ENCODE data around the gene NEK10. TPM values are rescaled to one million over a fixed set of nuclear protein-coding genes. Genes with fewer than 3 reads are reported as not detected.

The NEK10 gene
- total RNA-seq, 1 donor from 2014 or later = 7.3 TPM

- peaks cover 7% of the 10 kb centered on the region for H3K9me3 Mint-ChIP-seq (ENCODE audit: low read depth)
- no peak for TF ChIP-seq CTCF (IDR thresholded peaks at IDR 0.05)
- H3K27me3 Mint-ChIP-seq (ENCODE audit: low read depth) = no peaks in the 10 kb centered on the region
- H3K27ac Mint-ChIP-seq (ENCODE audit: unreplicated experiment) = peak overlapping the region; percentile 73
- peaks cover 34% of the 10 kb centered on the region for H3K4me1 Mint-ChIP-seq (ENCODE audit: low read depth)
- H3K4me3 Mint-ChIP-seq (ENCODE audit: unreplicated experiment) = no peak overlapping the region
- DNase-seq (ENCODE audit: low spot score) = no peak
- H3K36me3 Mint-ChIP-seq (ENCODE audit: low read depth) = peaks cover 5% of the 10 kb centered on the region
Observed at GRCh38 chr3:27219127-27219845, 149.9 kb downstream of the NEK10 start.

DNA sequence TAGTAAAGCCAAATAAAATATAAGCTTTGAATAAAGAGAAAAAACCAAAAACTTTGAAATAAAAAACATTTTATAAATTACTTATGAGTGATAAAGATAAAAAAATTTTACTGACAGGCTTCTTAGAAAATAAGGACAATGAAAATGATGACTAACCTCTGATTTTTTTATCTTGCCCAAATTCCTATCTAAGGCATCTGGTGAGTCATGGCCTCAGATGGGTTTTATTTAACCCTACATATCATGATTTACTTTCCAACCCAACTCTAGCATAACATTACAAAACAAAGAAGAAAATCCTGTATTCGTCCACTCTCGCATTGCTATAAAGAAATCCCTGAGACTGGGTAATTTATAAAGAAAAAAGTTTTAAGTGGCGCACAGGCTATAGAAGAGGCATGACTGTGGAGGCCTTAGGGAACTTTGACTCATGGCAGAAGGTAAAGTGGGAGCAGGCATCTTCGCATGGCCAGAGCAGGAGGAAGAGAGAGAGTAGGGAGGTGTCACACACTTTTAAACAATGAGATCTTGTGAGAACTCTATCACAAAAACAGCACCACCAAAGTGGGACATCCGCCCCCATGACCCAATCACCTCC, 152.1 kb downstream of the NEK10 start:
- Mint-ChIP-seq H3K27me3 (ENCODE audit: low read depth) (no peaks in the 10 kb centered on the region), H3K27ac (ENCODE audit: unreplicated experiment) (peak overlapping the region; percentile 37), H3K4me1 (ENCODE audit: low read depth) (peaks cover 21% of the 10 kb centered on the region), H3K4me3 (ENCODE audit: unreplicated experiment) (no peak overlapping the region), H3K9me3 (ENCODE audit: low read depth) (peaks cover 9% of the 10 kb centered on the region), H3K36me3 (ENCODE audit: low read depth) (peaks cover 5% of the 10 kb centered on the region)
- DNase-seq (ENCODE audit: low spot score) = no peak
- TF ChIP-seq CTCF (IDR thresholded peaks at IDR 0.05) = no peak

DNA sequence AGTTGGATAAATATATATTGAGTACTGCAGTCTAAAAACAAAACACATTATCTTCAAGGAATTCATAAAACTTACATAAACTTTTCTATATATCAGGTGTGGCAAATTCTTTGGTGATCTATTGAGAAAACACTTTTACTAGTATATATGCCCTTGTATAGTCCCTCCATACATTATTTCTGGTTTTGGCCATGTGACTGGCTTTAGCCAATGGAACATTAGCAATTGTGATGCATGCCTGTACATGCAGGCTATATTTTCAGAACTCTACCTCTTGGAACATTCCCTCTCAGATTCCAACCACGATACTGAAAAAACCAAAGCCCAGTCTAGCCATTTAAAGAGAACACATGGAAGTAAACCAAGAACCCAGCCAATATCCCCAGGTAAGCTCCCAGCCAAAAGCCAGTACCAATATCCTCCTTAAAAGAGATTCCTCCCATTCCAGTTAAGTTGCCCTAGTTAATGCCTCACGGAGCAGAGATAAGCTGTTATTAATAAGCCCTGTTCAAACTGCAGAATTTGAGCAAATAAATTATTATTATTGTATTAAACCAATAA, 152.8 kb downstream of the NEK10 start:
- Mint-ChIP-seq H3K4me1 (ENCODE audit: low read depth) (peaks cover 21% of the 10 kb centered on the region), H3K36me3 (ENCODE audit: low read depth) (peaks cover 5% of the 10 kb centered on the region), H3K4me3 (ENCODE audit: unreplicated experiment) (no peak overlapping the region), H3K27me3 (ENCODE audit: low read depth) (no peaks in the 10 kb centered on the region), H3K9me3 (ENCODE audit: low read depth) (peaks cover 9% of the 10 kb centered on the region), H3K27ac (ENCODE audit: unreplicated experiment) (peak overlapping the region; percentile 55)
- no peak for TF ChIP-seq CTCF (IDR thresholded peaks at IDR 0.05)
- DNase-seq (ENCODE audit: low spot score) = no peak

DNA sequence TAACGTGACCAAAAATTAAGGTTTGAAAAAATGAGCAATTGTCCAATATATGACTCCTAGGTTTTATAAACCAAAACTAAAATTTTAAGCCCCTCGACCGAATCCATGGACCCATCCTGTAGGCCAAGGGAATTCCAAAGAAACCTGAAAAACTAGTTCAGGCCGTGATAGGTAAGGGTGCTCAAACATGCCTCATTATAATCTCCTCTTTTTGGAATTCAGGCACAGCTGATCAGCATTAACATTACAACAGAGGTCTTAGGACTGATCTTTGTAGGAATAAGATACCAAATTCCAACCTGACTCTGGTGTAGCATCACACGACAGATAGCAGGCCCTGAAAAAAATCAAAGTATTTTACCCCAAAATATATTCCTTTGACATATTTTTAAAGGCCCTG, 155.7 kb downstream of the NEK10 start:
- no peak overlapping the region for H3K27ac Mint-ChIP-seq (ENCODE audit: unreplicated experiment)
- no peak for DNase-seq (ENCODE audit: low spot score)
- H3K36me3 Mint-ChIP-seq (ENCODE audit: low read depth) = peaks cover 5% of the 10 kb centered on the region
- TF ChIP-seq CTCF (IDR thresholded peaks at IDR 0.05) = no peak
- peaks cover 4% of the 10 kb centered on the region for H3K9me3 Mint-ChIP-seq (ENCODE audit: low read depth)
- H3K4me3 Mint-ChIP-seq (ENCODE audit: unreplicated experiment) = no peak overlapping the region
- H3K4me1 Mint-ChIP-seq (ENCODE audit: low read depth) = peaks cover 24% of the 10 kb centered on the region
- H3K27me3 Mint-ChIP-seq (ENCODE audit: low read depth) = no peaks in the 10 kb centered on the region

- Mint-ChIP-seq H3K9me3 (ENCODE audit: low read depth) (peaks cover 8% of the 10 kb centered on the region), H3K4me1 (ENCODE audit: low read depth) (peaks cover 14% of the 10 kb centered on the region), H3K4me3 (ENCODE audit: unreplicated experiment) (no peak overlapping the region), H3K27me3 (ENCODE audit: low read depth) (no peaks in the 10 kb centered on the region), H3K27ac (ENCODE audit: unreplicated experiment) (no peak overlapping the region), H3K36me3 (ENCODE audit: low read depth) (peaks cover 5% of the 10 kb centered on the region)
- no peak for TF ChIP-seq CTCF (IDR thresholded peaks at IDR 0.05)
- DNase-seq (ENCODE audit: low spot score) = no peak
Observed at GRCh38 chr3:27209617-27210264, 159.4 kb downstream of the NEK10 start.

All from chondrocyte (in vitro differentiated cells).